Left colon (tissue), 2 donors: ENCODE data around the gene SEPTIN6. TPM values are rescaled to one million over a fixed set of nuclear protein-coding genes. Genes with fewer than 3 reads are reported as not detected.
"Not testable (repeated sequence)": the region's sequence is repeated elsewhere in the genome, so short reads cannot be mapped to it uniquely, and the experiment has no call there.

ENCODE experiments used
- ATAC-seq: fragments of 200-7000 bp; cut with Tn5 transposase; one replicate; pipeline ENCODE4 v1.9.1; 2020; ENCODE audit warnings: mild to moderate bottlenecking, moderate library complexity
- DNase-seq, 2 donors: peaks; one replicate each; pipeline ENCODE4 v3.0.0-alpha.2; 2020
- intact Hi-C, 2 donors: fragments of 100-400 bp; cut with DNase I in 1 of 2; cut with micrococcal nuclease in 1 of 2; formaldehyde crosslinking; loops; one replicate each; pipeline versions ENCODE4 v1.11.2 to v1.14.0; 2022; cut with DNase I, micrococcal nuclease
- microRNA-seq, 2 donors: library from miRNA; unstranded; fragments of <30 nt; microRNA quantifications; one replicate each; pipeline versions ENCODE4 v1.1.0 to v1.2.0, GENCODE V29; 2020
- total RNA-seq, 2 donors: library from RNA; stranded (reverse); fragmentation: NEBNext Ultra II Directional; extraction: Animal tissue kit (Norgen Biotek cat#: 25700); gene quantifications; one replicate each; pipeline ENCODE4 v1.2.1, GENCODE V29; 2021
- donor health status: DM: no; HTN: no; CAD: no.
- donor health status: DM: yes; HTN: yes; CAD: no.

SEPTIN6 gene
- total RNA-seq, 2 donors from 2014 or later = 11.8 to 15.8 TPM

DNA sequence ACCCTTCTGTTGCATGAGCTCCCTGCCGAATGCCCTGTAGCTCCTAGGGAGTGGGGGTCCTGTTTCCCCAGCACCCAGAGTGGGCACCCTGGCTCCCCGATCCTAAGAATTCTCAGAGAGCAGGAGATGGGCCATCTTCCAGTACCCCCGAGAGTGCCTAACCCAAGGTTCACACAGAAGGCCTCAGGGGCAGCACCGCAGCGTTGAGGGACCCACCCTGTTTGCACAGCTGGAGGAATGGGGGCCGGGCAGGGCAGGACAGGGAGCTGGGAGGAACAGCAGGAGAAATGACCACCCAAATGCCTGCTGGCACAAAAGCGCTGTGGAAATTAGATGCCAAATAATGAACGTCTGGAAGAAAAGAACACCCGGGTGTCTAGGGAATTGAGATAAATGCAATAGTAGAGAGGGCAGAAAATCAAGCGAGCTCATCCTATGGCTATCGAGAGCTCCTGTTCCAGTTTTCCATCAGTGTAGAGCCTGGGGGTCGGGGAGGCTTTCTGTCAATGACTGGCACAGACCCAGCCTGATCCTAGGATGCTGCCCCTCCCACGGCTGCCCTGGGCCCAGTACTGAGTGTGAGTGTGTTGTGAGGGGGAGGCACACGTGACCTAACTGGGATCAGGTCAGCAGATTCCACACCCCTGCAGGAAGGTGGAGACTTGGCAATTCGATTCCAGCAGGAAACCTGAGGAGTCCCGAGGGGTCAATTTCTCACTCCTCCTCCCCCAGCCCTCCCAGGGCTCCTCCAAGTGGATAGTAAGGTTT is 25.7 kb downstream of the SEPTIN6 start:
- intact Hi-C loops = no loop called here
- ATAC-seq (peak; percentile 23), DNase-seq (no peak)

DNA sequence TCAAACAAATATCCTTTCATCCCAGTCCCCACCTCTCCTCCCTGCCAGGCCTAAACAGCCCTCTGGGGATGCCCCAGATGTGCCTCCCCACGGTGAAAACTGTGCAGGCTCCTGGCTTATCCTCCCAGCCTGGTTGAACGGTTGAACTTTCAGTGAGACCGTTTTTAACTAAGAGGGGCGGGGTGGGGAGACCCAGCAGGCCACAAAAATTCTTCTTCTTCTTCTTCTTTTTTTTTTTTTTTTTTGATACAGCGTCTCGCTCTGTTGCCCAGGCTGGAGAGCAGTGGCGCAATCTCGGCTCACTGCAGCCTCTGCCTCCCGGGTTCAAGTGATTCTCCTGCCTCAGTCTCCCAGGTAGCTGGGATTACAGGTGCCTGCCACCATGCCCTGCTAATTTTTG is 28.1 kb downstream of the SEPTIN6 start:
- DNase-seq, intact Hi-C loops, ATAC-seq: not testable (repeated sequence)

GRCh38 chrX:119661486-119661885 is 31.5 kb downstream of the SEPTIN6 start:
- intact Hi-C loops = no loop called here
- DNase-seq (no peak), ATAC-seq (no peak)

- ATAC-seq = no peak
- intact Hi-C loops = no loop called here
- no peak for DNase-seq
Measured at GRCh38 chrX:119659522-119659921, 33.4 kb downstream of the SEPTIN6 start.

DNA sequence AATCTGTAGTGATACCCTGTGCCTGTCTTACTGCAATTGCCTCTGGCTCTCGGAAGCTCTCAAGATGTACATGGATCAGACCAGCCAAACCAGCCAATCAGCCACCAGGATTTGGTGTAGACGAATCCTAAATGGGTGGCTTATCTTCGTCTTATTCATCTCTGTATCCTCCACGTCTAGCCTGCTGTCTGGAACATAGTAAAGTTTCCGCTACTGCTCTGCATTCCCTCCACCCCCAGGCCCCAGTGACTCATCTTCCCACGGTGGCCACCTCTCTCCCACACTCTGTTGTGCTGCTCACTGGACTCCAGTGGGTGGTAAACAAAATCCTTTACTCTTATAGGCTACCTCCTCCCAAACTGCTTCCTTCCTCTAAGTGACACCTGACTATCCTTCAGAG is 37.8 kb downstream of the SEPTIN6 start:
- no peak for ATAC-seq
- no peak for DNase-seq
- intact Hi-C loops = no loop called here

GRCh38 chrX:119654112-119654531 is 38.8 kb downstream of the SEPTIN6 start:
- intact Hi-C loops = no loop called here
- peak in 1 of 2 donors; percentile 43 for DNase-seq

GRCh38 chrX:119648421-119648775 is 44.6 kb downstream of the SEPTIN6 start:
- DNase-seq = no peak
- intact Hi-C loops = no loop called here
- ATAC-seq = no peak

More at GRCh38 chrX:119654112-119654531, 38.8 kb downstream of the SEPTIN6 start:
- ATAC-seq = no peak

- intact Hi-C loops = no loop called here
- no peak for DNase-seq
- no peak for ATAC-seq
Measured at GRCh38 chrX:119647552-119648420, 45.2 kb downstream of the SEPTIN6 start.

GRCh38 chrX:119647089-119647488 is 45.9 kb downstream of the SEPTIN6 start:
- DNase-seq (no peak), ATAC-seq (no peak)
- intact Hi-C loops = no loop called here

- no peak for ATAC-seq
- no peak for DNase-seq
- intact Hi-C loops = no loop called here
Measured at GRCh38 chrX:119646515-119646914, 46.5 kb downstream of the SEPTIN6 start.

DNA sequence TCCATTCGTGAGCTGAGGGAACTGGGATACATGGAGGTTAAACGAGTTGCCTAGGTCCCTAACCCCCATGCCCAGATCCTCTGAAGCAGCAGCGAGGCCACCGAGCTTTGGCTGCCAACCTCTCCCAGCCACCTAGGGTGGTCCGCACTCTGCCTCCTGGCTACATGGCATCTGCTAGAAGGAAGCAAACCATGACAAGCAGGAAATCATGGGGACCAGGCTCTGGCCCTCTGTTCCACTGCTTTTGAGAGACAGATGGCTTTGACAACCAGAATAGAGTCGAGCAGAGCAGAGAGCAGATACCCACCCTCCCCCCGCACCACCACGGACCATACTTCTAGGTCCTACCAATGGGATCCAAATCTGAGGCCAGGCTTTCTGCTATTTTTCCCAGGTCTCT is 49.3 kb downstream of the SEPTIN6 start:
- ATAC-seq = no peak

More for the DNA sequence above, 49.3 kb downstream of the SEPTIN6 start:
- intact Hi-C loops = no loop called here
- no peak for DNase-seq

Small RNA genes within 50 kb of the gene (microRNA-seq; reads per million reads assigned to microRNA genes)
- gene MIR766 = 18.7 to 63.9 reads per million in 2 donors

Other genes starting within 250 kb of the SEPTIN6 start
- 1,000 to 10,000 TPM; 1,116 to 1,323 TPM for gene SLC25A5, start 224.7 kb downstream of the SEPTIN6 start, total RNA-seq
- 10 to 100 TPM; 15.9 to 21.2 TPM for gene STEEP1, start 127.8 kb downstream of the SEPTIN6 start, total RNA-seq
- 10 to 100 TPM; 73.9 to 92.6 TPM for gene UBE2A, start 118.6 kb downstream of the SEPTIN6 start, total RNA-seq
- 1 to 10 TPM; 5.5 to 5.7 TPM for gene NKRF, start 86.7 kb downstream of the SEPTIN6 start, total RNA-seq
- gene SOWAHD, start 65.4 kb upstream of the SEPTIN6 start, total RNA-seq = 1 to 10 TPM; 3.0 to 3.5 TPM
- gene RPL39, start 98.5 kb upstream of the SEPTIN6 start, total RNA-seq = 1,000 to 10,000 TPM; 1,215 to 1,372 TPM
- gene UPF3B, start 159.8 kb upstream of the SEPTIN6 start, total RNA-seq = 1 to 10 TPM; 7.4 to 7.9 TPM
- gene RNF113A, start 178.6 kb upstream of the SEPTIN6 start, total RNA-seq = 10 to 100 TPM; 12.9 to 13.4 TPM
- gene NDUFA1, start 178.7 kb upstream of the SEPTIN6 start, total RNA-seq = 100 to 1,000 TPM; 201 to 236 TPM
- gene AKAP14, start 202.7 kb upstream of the SEPTIN6 start, total RNA-seq = not detected